H4 (cell line): ENCODE results near the gene RNF128. TPM values are rescaled to one million over a fixed set of nuclear protein-coding genes. Genes with fewer than 3 reads are reported as not detected.

Experiments
- DNase-seq: peaks from one replicate; pipeline ENCODE4 v3.0.0-alpha.2; 2015; ENCODE audit warnings: low spot score
- total RNA-seq: library from RNA; depleted of rRNA; stranded (reverse); fragments of >200 nt; shearing (Covaris generic); gene quantifications from 2 replicates; pipeline ENCODE4 v1.2.3, GENCODE V29; 2014; rRNA removed

Gene RNF128
- not detected in 2 replicates for total RNA-seq

DNA sequence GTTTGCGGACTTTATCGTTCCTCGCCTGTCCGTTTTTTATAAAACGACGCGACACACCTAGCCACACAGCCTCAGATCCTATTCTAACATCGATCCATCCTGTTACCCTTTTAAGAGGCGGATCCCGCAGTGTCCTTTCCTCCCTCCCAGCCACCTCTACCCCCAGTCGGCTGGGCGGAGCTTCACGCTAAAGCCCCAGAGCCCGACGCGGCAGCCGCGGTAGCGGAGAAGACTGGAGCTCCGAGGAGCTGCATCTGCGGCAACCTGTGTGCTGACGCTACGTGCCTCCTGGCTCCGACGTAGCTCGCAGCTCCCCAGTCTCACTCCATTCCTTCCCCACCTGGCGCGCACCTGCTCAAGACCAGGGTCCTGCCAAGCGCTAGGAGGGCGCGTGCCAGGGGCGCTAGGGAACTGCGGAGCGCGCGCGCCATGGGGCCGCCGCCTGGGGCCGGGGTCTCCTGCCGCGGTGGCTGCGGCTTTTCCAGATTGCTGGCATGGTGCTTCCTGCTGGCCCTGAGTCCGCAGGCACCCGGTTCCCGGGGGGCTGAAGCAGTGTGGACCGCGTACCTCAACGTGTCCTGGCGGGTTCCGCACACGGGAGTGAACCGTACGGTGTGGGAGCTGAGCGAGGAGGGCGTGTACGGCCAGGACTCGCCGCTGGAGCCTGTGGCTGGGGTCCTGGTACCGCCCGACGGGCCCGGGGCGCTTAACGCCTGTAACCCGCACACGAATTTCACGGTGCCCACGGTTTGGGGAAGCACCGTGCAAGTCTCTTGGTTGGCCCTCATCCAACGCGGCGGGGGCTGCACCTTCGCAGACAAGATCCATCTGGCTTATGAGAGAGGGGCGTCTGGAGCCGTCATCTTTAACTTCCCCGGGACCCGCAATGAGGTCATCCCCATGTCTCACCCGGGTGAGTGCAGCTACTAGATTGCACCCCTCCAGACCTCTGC, at the start of gene RNF128:
TSS of gene RNF128 (plus strand) at position 217 of the 953 bp plus-strand sequence. CDS start at position 430, 213 bp downstream.
- DNase-seq, result no peak

DNA sequence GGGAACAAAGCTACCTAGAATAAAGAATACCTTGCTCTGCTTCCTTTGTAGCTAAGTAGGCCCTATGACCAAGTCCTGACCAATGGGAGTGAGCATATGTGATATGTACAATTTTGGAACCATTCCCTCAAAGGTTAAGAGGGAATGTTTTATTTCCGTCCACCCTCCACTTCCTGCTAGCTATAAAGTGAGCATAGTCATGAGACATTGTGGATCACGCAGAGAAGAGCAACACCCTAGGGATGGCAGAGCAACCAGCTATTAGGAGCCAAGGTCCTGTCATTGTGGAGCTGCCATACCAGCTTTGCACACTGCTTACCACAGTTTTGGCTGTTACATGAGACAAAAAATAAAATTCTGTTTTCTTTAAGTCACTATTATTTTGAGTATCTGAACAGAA, 45.8 kb upstream of the RNF128 start:
- DNase-seq, result no peak

GRCh38 chrX:106684207-106684606, 42.3 kb upstream of the RNF128 start:
- no peak for DNase-seq

- DNase-seq, result no peak
These were observed 34.0 kb upstream of the RNF128 start for GRCh38 chrX:106692425-106693065.

DNA sequence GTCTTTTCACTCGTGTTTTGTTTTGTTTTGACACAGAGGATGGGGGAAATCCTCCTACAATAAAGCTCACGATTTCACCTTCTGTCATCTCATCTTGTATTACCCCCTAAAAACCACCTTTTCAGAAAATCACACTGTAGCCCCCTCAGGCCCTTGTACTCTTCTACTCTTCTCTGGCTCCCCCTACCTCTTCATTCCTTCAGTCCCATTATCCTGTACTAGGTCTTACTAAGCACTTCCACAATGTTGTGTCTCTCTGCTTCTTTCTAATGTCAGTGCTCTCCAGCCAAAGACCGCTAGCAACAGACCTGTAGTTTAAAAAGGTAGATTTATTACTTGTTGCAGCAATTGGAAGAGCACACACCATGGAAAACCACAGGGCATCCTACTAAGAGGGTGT, 30.0 kb upstream of the RNF128 start:
- no peak for DNase-seq

DNA sequence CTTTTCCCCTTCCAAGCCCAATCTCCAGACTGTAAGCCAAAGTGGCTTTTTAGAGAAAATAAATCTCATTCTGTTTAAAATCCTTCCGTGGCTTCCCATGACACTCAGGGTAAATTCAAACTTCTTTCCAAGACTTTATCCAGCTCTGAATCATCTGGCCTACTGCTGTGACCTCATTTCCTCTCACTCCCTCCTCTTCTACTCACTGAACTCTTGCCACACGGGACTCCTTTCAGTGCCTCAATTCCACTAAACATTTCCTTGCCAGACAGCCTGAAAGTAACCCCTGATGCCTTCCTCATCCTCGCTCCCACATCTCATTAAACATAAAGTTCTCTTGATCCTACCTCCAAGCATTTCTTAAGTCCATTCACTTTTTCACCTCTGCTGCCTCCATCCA, 27.8 kb upstream of the RNF128 start:
- peak; percentile 3 for DNase-seq

DNA sequence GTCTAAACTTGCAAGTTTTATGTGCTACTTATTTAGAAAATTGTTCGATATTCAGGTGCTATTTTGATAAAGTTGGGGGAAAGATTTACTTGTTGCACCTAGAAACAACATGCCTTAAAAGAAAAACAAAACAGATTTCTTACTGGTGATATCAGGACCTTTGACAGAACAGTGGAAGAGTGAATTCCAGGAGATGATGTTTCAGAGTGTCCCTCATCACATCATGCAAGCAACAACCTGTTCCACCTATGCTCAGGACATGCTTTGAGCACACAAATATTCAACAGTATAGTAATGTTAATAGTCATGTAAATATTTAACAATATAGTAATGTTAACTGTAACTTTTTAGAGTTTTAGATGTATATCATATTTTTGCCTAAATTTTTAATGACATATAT, 23.9 kb upstream of the RNF128 start:
- no peak for DNase-seq

DNA sequence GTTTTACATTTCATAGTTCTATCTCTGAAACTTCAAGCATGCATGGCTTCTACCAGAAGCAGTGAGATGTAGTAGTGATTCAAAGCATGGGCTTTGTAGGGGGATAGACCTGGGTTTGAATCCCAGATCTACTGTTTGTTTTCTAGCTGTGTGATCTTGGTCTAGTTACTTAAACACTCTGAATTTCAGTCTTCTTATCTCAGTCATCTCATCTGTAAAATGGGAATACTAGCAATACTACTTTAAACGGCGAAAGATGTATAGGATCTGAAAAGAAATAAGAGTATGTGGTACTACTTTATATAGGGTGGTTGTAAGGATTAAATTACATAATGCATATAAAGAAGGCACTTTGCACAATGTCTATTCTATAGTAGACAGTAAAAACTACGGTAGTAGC, 20.0 kb upstream of the RNF128 start:
- DNase-seq, result no peak

- peak; percentile 49 for DNase-seq
These were observed 18.6 kb upstream of the RNF128 start for GRCh38 chrX:106707771-106708454.

- DNase-seq, result no peak
These were observed 15.7 kb upstream of the RNF128 start for GRCh38 chrX:106710771-106711170.

DNA sequence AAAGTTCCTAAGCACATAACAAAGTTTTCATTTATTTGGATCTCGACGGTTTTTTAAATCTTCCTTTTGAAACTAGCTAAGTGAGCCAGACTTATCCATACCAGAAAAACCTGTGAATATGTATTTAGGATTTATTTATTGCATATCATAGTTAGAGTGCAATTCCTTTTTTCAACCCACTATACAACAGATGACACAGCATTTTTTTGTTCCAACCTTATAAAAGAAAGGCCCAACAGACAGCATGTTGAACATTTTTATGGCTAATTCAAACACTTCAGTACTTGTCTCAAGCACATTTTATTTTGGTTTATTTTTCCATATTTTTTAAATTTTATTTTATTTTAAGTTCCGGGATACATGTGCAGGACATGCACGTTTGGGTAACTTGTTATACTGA, 15.1 kb upstream of the RNF128 start:
- no peak for DNase-seq

- no peak for DNase-seq
These were observed 10.5 kb upstream of the RNF128 start for GRCh38 chrX:106716004-106716403.

DNA sequence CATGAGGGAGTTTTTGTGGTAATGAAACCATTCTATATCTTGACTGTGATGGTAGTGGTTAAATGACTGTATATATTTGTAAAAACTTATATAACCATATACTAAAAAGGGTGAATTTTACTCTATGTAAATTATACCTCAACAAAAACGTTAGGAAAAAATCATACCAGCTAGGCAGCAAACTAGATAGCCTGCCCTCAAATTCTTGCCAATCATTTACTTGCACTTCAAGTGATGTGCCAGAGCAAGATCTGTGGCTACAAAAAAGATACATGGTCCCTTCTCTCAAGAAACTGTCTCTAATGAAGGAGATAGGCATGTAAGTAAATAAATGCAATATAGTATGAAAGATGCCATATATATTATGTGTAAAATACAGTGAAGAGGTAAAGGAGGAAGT, 10.0 kb upstream of the RNF128 start:
- DNase-seq, result no peak

DNA sequence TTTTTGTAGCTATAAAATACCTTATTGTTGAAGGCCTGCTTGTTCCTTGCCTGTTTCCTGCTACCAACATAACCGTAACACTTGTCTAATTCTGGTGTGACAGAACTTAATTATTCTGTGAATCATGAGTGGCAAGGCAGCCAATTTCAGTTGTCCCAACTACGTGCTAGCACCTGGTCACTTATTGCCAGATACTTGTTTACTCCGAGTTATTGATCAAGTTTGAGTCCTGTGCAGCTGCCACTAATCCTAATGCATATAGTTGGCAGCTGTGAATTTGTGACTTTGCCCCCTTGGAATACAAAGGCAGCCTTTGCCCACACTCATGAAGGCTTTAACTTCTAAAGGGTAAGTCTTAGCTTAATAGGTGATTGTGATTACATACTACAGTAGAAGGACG, 7.8 kb upstream of the RNF128 start:
- DNase-seq, result no peak

GRCh38 chrX:106725931-106726330, 570 bp upstream of the RNF128 start:
- DNase-seq, result no peak

- no peak for DNase-seq
These were observed 1.8 kb downstream of the RNF128 start for GRCh38 chrX:106728337-106728736.

- no peak for DNase-seq
These were observed 3.9 kb downstream of the RNF128 start for GRCh38 chrX:106730401-106730800.

GRCh38 chrX:106731590-106731989, 5.1 kb downstream of the RNF128 start:
- no peak for DNase-seq

GRCh38 chrX:106734827-106735226, 8.3 kb downstream of the RNF128 start:
- DNase-seq, result no peak

- no peak for DNase-seq
These were observed 13.8 kb downstream of the RNF128 start for GRCh38 chrX:106740193-106740780.

GRCh38 chrX:106742193-106742592, 15.7 kb downstream of the RNF128 start:
- DNase-seq, result no peak

- no peak for DNase-seq
These were observed 16.3 kb downstream of the RNF128 start for GRCh38 chrX:106742805-106743204.
